ENCODE results near the gene MME.

GRCh38 chr3:155038203-155038554 lies 41.9 kb upstream of the MME start:
- no peak for TF ChIP-seq CTCF (IDR thresholded peaks at IDR 0.05)
- TF ChIP-seq POLR2A (IDR thresholded peaks at IDR 0.05) = no peak

Measured in prostate gland (tissue), 2 donors.